ENCODE data around the gene MTA1. TPM values are rescaled to one million over a fixed set of nuclear protein-coding genes. Genes with fewer than 3 reads are reported as not detected.

MTA1 gene
- total and polyA plus RNA-seq, 2 of the 8 experiments (the other 6 are each of a cell fraction or from before 2014, with no cell fraction given), result 73.9 to 221 TPM

- Histone ChIP-seq H3K79me1 (ENCODE audit: low read depth, low read length) (peaks cover 33% of the 10 kb centered on the region), H2AK5ac (ENCODE audit: low read depth, low read length) (no peak overlapping the region), H2AFZ (ENCODE audit: low read length) (no peak overlapping the region), H3K79me2 (ENCODE audit: control insufficient read depth in 1 of 2, insufficient read depth in 2 of 2, low read length in 2 of 2) (peaks cover 5 to 38% of the 10 kb centered on the region in 2 experiments), H3K4me2 (ENCODE audit: insufficient read depth in 1 of 2, low read depth in 2 of 2, low read length in 2 of 2) (no peak overlapping the region), H3K9me3 (ENCODE audit: insufficient read depth in 2 of 2, low read depth in 1 of 2, low read length in 1 of 2) (no peaks in the 10 kb centered on the region), H3K36me3 (ENCODE audit: control insufficient read depth in 2 of 4, insufficient read depth in 4 of 4, low read length in 3 of 4) (peaks cover 0 to 10% (median 2%) of the 10 kb centered on the region in 4 experiments; a peak in 4 of 8 replicates), H2BK120ac (replicated peaks; ENCODE audit: low read depth, low read length) (no peak overlapping the region), H4K8ac (ENCODE audit: extremely low read depth, insufficient read depth, low read length) (no peak overlapping the region; the same call in 1 of the 2 replicates), H2BK12ac (ENCODE audit: low read depth, low read length) (no peak overlapping the region), H3K23me2 (ENCODE audit: low read depth, low read length) (no peaks in the 10 kb centered on the region), H2BK5ac (ENCODE audit: low read depth, low read length) (no peak overlapping the region), H3K18ac (ENCODE audit: extremely low read depth, low read length) (no peak overlapping the region), H2BK20ac (ENCODE audit: low read length) (no peak overlapping the region), H3K4me3 (ENCODE audit: extremely low read depth in 1 of 4, insufficient read depth in 2 of 4, low read depth in 3 of 4, low read length in 4 of 4) (no peak overlapping the region), H3K4me1 (replicated peaks in 1 of 4; ENCODE audit: control insufficient read depth in 3 of 4, insufficient read depth in 4 of 4, low read length in 3 of 4) (peaks cover 0 to 3% (median 0%) of the 10 kb centered on the region in 4 experiments; a peak in 2 of 7 replicates), H3K27me3 (replicated peaks in 1 of 4; ENCODE audit: control insufficient read depth in 3 of 4, extremely low read depth in 1 of 4, insufficient read depth in 3 of 4, low read length in 3 of 4) (no peaks in the 10 kb centered on the region), H4K5ac (ENCODE audit: insufficient read length, low read depth, low read length) (no peak overlapping the region), H3K4ac (replicated peaks; ENCODE audit: insufficient read length, low read depth, low read length) (no peak overlapping the region), H2BK15ac (ENCODE audit: low read length) (no peak overlapping the region), H3K14ac (ENCODE audit: insufficient read length) (no peak overlapping the region), H4K20me1 (replicated peaks in 1 of 2; ENCODE audit: control insufficient read depth in 1 of 2, insufficient read depth in 2 of 2, low read length in 2 of 2) (peaks cover 39 to 50% of the 10 kb centered on the region in 2 experiments), H3K56ac (replicated peaks; ENCODE audit: insufficient read length, low read depth, low read length) (no peak overlapping the region), H3K23ac (ENCODE audit: insufficient read length) (no peak overlapping the region), H3K9ac (replicated peaks in 1 of 4; ENCODE audit: extremely low read depth in 1 of 4, low read depth in 3 of 4, low read length in 3 of 4) (no peak overlapping the region), H4K91ac (replicated peaks; ENCODE audit: insufficient read length, low read length) (no peak overlapping the region), H3K27ac (ENCODE audit: low read depth, low read length) (no peak overlapping the region)
- POLR2A ChIA-PET (ENCODE audit: partially characterized antibody), result interaction anchor here (1.5 to 2.6 kb wide), 3 partner anchors 10 to 30 kb away, joined by 3 to 10 read pairs (median 3); no protein-coding TSS in a partner anchor
- DNase-seq (ENCODE audit: low read depth in 1 of 2, low spot score in 2 of 2) (no peak), FAIRE-seq (no peak)
- TF ChIP-seq JUN (IDR thresholded peaks at IDR 0.05; ENCODE audit: low read depth, low read length), result no peak
- TF ChIP-seq SRF (IDR thresholded peaks at IDR 0.05; ENCODE audit: low read depth, low read length), result no peak
- 95% methylated on average over 15 of the region's 15 CpGs; no CpG with 5 or more reads in 1 of the 2 experiments for WGBS, 2 experiments (ENCODE audit: extremely low coverage in 1 of 2, insufficient coverage in 1 of 2, insufficient read length in 1 of 2, insufficient replicate concordance in 2 of 2, low coverage in 1 of 2, low lambda C conversion rate in 2 of 2, missing lambda C conversion rate in 1 of 2)
- CTCF ChIA-PET (ENCODE audit: partially characterized antibody), result interaction anchor here (1.1 kb wide), 1 partner anchor 31 kb away, joined by 4 read pairs; no protein-coding TSS in a partner anchor
Observed at GRCh38 chr14:105440554-105440900, 20.9 kb downstream of the MTA1 start.

Measured in H1 (cell line).